Non-pigmented ciliary epithelial cell (primary cell): ENCODE measurements around the gene YIPF1.
"Not testable (repeated sequence)": the region's sequence is repeated elsewhere in the genome, so short reads cannot be mapped to it uniquely, and the experiment has no call there.

ENCODE experiments used
- DNase-seq: peaks from one replicate; pipeline ENCODE4 v3.0.0-alpha.2; 2010; ENCODE audit warnings: low read depth

The YIPF1 gene

GRCh38 chr1:53837924-53838653, 51.5 kb downstream of the YIPF1 start, which contains the start of gene NDC1:
NDC1 (minus strand) TSS chr1:53838296; CDS start chr1:53838261, 35 bp downstream.
- peak; percentile 85 for DNase-seq

DNA sequence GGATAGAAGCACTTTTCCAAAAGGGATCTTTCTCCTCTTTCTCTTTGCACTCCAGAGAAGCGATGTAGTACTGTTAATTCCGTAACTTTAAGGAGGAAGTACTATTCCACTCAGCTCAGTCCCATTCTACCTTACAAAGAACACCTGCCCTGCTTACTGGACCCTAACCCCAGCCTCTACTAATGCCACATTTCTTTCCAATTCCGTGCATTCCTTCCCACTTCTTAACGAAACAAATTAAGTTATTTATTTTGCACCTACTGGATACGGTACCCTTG, 52.0 kb downstream of the YIPF1 start:
- no peak for DNase-seq

- peak; percentile 34 for DNase-seq
These were observed 54.1 kb downstream of the YIPF1 start for GRCh38 chr1:53835491-53835890.

GRCh38 chr1:53834776-53835175, 54.8 kb downstream of the YIPF1 start:
- no peak for DNase-seq

GRCh38 chr1:53833393-53833792, 56.2 kb downstream of the YIPF1 start:
- no peak for DNase-seq

DNA sequence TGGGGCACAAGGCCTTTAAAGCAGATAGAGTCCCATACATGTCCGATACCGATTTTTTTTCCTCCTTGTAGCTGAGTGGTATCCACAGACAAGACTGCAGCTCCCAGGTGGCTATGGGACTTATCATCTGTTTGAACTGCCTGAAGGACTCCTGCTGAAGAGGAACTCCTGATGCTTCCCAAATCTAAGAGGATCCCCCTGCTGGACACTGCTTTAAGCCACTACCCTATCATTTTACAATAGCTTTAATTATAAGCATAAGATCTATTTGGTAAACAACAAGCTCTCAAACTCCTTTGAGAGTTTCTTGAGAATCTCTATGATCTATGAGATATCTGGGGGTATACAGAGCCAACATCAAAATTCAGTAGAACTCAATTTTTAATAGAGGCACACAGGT, 63.2 kb downstream of the YIPF1 start:
- no peak for DNase-seq

DNA sequence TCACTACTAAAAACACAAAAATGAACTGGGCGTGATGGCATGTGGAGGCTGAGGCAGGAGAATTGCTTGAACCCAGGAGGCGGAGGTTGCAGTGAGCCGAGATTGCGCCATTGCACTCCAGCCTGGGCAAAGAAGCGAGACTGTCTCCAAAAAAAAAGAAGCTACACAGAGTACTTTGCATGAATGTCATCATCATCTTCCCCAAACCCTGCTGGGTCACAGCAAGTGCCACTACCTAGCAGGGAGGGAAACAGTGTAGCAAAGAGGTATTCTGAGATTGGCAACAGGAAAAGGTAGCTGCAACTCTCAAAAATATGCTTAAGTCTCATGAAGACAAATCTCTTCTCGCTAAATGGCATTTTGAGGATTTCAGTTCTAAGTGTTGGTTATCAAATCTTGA, 64.3 kb downstream of the YIPF1 start:
- no peak for DNase-seq

DNA sequence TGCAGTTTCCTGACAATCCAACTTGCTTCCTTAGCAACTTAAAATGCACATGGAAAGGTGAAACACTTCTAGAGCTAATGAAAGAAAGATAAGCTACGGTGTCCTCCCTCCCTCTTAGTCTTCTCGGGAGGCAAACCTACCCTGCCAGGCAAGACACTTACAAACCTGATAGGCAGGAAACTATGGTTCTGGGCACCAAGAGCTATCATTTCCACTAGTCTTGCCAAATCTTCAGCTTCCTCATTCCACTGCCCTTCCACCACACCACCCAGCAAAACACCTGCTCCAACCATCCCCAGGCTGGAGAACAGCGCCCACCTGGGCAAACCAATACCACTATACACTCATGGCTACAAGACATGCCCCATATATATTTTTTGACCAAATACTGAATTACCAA, 66.7 kb downstream of the YIPF1 start:
- no peak for DNase-seq

DNA sequence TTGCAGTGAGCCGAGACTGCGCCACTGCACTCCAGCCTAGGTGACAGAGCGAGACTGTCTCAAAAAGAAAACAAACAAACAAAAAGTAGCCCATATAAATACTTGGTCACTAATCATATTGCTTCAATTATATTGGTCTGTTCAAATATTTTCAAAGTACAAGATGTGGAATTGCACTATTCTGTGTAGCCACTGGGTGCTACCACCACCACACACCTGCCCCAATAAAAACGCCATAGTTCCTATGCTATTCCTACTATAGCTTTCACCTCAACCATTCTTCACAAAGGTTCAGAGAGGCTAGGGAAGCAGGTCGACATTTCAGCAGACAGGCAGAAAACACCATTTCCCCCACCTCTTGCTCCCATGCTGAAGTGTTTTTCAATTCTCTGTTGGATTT, 68.2 kb downstream of the YIPF1 start:
- no peak for DNase-seq

DNA sequence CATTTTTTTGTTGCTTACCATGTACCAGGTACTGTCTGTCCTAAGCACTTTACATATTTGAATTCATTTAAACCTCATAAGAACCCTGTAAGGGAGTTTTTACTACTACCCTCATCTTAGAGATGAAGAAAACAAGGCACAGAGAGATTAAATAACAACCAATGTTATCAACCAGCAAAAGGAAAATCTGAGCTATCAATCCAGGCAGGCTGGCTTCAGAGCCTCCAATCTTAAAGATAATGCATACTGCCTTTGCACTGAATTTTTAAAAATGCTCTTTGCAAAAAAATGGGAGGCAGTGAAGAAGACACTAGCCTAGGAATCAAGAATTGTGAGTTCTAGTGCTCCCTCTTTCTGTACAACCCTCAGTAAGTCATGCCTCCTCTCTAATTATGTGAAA, 70.2 kb downstream of the YIPF1 start:
- DNase-seq = no peak

GRCh38 chr1:53816584-53816983, 73.0 kb downstream of the YIPF1 start:
- not testable (repeated sequence) for DNase-seq

DNA sequence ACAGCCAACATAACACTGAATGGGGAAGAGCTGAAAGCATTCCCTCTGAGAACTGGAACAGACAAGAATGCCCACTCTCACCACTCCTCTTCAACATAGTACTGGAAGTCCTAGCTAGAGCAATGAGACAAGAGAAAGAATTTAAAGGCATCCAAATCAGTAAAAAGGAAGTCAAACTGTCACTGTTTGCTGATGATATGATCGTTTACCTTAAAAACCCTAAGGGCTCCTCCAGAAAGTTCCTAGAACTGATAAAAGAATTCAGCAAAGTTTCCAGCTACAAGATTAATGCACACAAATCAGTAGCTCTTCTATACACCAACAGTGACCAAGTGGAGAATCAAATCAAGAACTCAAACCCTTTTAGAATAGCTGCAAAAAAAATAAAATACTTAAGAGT, 74.1 kb downstream of the YIPF1 start:
- DNase-seq = not testable (repeated sequence)

- no peak for DNase-seq
These were observed 78.2 kb downstream of the YIPF1 start for GRCh38 chr1:53811414-53811851.

GRCh38 chr1:53810497-53810896, 79.1 kb downstream of the YIPF1 start:
- no peak for DNase-seq

GRCh38 chr1:53810007-53810406, 79.6 kb downstream of the YIPF1 start:
- no peak for DNase-seq

DNA sequence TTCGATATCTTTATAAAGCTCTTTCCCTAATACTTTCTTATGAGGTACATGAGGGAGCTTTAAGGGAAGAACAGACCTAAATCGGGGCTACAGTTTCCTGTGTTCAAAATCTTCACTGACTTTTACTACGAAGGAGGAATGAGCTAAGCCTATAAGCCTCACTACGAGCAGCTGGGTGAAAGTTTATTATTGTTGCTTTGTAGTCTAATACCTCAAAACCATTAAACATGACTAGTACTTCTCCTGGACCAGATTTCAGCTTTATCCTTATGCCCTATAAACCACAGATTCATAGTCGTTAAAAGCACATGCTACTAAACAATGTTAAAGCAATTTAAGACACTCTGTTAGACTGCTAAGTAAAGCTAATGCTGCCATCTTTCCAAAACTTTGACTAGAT, 81.7 kb downstream of the YIPF1 start:
- DNase-seq = peak; percentile 62

DNA sequence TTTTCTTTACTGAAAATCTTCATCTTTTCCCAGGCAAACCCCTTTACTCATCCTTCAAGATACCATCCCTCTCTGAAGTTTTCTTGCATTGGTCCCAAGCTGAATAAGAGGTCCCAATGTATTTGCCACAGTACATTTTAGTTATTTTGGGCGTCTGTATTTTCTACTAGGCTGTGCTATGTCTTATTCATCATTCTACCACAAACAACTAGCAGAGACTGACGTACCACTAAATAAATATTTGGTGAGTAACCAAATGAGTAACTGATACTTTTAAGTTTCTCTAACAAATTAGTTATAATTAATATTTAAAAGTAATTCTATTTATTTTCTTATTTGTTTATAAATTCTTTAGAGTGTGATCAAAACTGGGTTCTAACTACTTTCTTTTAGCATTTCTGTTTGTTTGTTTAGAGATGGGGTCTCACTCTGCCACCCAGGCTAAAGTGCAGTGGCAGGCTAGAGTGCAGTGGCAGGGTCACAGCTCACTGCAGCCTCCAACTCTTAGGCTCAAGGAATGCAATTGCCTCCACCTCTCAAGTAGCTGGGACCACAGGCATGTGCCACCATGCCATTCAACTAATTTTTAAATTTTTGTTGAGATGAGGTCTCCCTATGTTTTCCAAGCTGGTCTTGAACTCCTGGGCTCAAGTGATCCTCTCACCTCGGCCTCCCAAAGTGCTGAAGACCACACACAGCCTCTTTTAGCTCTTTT, 84.6 kb downstream of the YIPF1 start:
- DNase-seq = no peak

DNA sequence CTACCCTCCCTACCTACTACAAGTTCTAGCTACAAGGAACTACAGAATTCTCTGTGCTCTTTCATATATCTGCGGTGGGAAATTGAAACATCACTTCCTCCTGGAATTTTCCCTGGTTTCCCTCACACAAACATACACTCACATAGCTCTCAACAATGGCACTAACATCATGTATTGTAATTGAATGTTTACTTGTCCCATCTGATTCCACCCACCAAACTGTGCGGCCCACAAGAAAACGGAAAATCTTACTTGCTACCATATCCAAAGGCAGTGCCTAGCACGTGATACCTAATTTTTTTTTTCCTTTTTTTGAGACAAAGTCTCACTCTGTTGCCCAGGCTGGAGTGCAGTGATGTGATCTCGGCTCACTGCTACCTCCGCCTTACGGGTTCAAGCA, 85.4 kb downstream of the YIPF1 start:
- no peak for DNase-seq
